K562 (cell line): Measurements from ENCODE around the gene TIMM10. TPM values are rescaled to one million over a fixed set of nuclear protein-coding genes. Genes with fewer than 3 reads are reported as not detected.

ENCODE experiments used
- BCLAF1 ChIP-seq, 2 experiments: fragments of 450-650 bp in 1 of 2; IDR thresholded peaks; 2 replicates each; pipeline ENCODE4 v1.6.1; 2011 to 2017; ENCODE audit warnings: low read depth in 2 of 2, antibody characterized with exemption in 1 of 2, borderline replicate concordance in 1 of 2, low read length in 1 of 2, mild to moderate bottlenecking in 1 of 2, mixed read lengths in 1 of 2; ENCODE audit not compliant: control insufficient read depth in 1 of 2
- CEBPB ChIP-seq: fragments of 450-650 bp; IDR thresholded peaks from 2 replicates; pipeline ENCODE4 v1.6.1; 2016; ENCODE audit warnings: missing genetic modification characterization, missing compliant biosample characterization
- CEBPZ ChIP-seq: fragments of 150-350 bp; IDR thresholded peaks from 2 replicates; pipeline ENCODE4 v1.6.1; 2014; ENCODE audit warnings: low read depth, mild to moderate bottlenecking, low read length, borderline replicate concordance
- CXXC5 ChIP-seq: fragments of 250-450 bp; sonication (Bioruptor Pico); IDR thresholded peaks from 2 replicates; pipeline ENCODE4 v1.8.0; 2022; ENCODE audit warnings: inconsistent platforms, mild to moderate bottlenecking, moderate library complexity
- DLX4 ChIP-seq: fragments of 250-450 bp; sonication (Bioruptor Pico); IDR thresholded peaks from 2 replicates; pipeline ENCODE4 v1.6.1; 2021; ENCODE audit warnings: mild to moderate bottlenecking
- ELF4 ChIP-seq: fragments of 450-650 bp; formaldehyde crosslinking; IDR thresholded peaks from 2 replicates; pipeline ENCODE4 v1.4.0; 2022; ENCODE audit warnings: missing genetic modification characterization
- GABPA ChIP-seq: fragments of 200-800 bp; sonication (Bioruptor generic); conservative IDR thresholded peaks from 2 replicates; pipeline ENCODE4 v1.6.1; 2016; ENCODE audit warnings: low read depth, missing genetic modification characterization, missing compliant biosample characterization
- HDAC2 ChIP-seq: fragments of 450-650 bp; IDR thresholded peaks from 2 replicates; pipeline ENCODE4 v1.6.1; 2016; ENCODE audit warnings: mild to moderate bottlenecking
- IRF9 ChIP-seq: fragments of 450-650 bp; IDR thresholded peaks from 2 replicates; pipeline ENCODE4 v1.6.1; 2016; ENCODE audit warnings: missing biosample characterization, missing genetic modification characterization
- NR2C2 ChIP-seq, 2 experiments: fragments of 200-800 bp in 1 of 2; sonication (Bioruptor generic) in 1 of 2; sonication (generic) in 1 of 2; formaldehyde crosslinking in 1 of 2; IDR thresholded peaks; 2 replicates each; pipeline versions ENCODE4 v1.6.1 to v1.8.0; 2016 to 2022; ENCODE audit warnings: mild to moderate bottlenecking in 1 of 2, missing compliant biosample characterization in 1 of 2, missing genetic modification characterization in 1 of 2, missing genetic modification reagents in 1 of 2
- POLR2AphosphoS2 ChIP-seq: IDR thresholded peaks from 2 replicates; pipeline ENCODE4 v1.6.1; 2012; ENCODE audit warnings: low read length, improper control_type of control experiment
- STAT5B ChIP-seq: fragments of 250-450 bp; sonication (Bioruptor Pico); IDR thresholded peaks from 2 replicates; pipeline ENCODE4 v1.8.0; 2021; ENCODE audit warnings: mild to moderate bottlenecking, inconsistent platforms
- TRIM24 ChIP-seq, 2 experiments: fragments of 450-650 bp; IDR thresholded peaks; 2 replicates each; pipeline ENCODE4 v1.6.1; 2016
- ZNF398 ChIP-seq: fragments of 250-450 bp; sonication (Bioruptor Pico); IDR thresholded peaks from 2 replicates; pipeline ENCODE4 v1.8.0; 2021; ENCODE audit warnings: moderate library complexity, mild to moderate bottlenecking, inconsistent platforms
- ZNF589 ChIP-seq: fragments of 200-800 bp; sonication (Bioruptor generic); IDR thresholded peaks from 2 replicates; pipeline ENCODE4 v1.6.1; 2016; ENCODE audit warnings: low read depth, missing genetic modification characterization, missing compliant biosample characterization
- polyA plus RNA-seq, 8 experiments: library from polyadenylated mRNA; depleted of rRNA in 4 of 8; stranded (reverse) in 5 of 8; unstranded in 3 of 8; fragments of >200 nt; fragmentation: Nextera tagmentation in 2 of 8; fragmentation: Illumina TruSeq in 1 of 8; extraction: Ambion mirVana in 2 of 8; extraction: Trizol in 1 of 8; gene quantifications; 2 replicates each; pipeline versions ENCODE4 v1.2.1 to v1.2.3, GENCODE V29; 2011 to 2014; ENCODE audit warnings: inconsistent platforms in 1 of 8, missing spikeins in 1 of 8
- total RNA-seq, 7 experiments: library from RNA; depleted of rRNA in 6 of 7; stranded (reverse); fragments of >200 nt in 6 of 7; fragmentation: Illumina TruSeq in 2 of 7; extraction: Trizol in 2 of 7; gene quantifications; 2 replicates each; pipeline versions ENCODE4 v1.2.1 to v1.2.3, GENCODE V29; 2011 to 2021; ENCODE audit warnings: low replicate concordance in 1 of 7

The TIMM10 gene
- total and polyA plus RNA-seq, 9 of the 15 experiments (the other 6 are each of a cell fraction or from before 2014, with no cell fraction given) = 109 to 553 (median 172) TPM

- TF ChIP-seq BCLAF1 (IDR thresholded peaks at IDR 0.05; ENCODE audit: borderline replicate concordance in 1 of 2, control insufficient read depth in 1 of 2, low read depth in 2 of 2, low read length in 1 of 2) (no peak), DLX4 (CRISPR knock-in tag) (no peak), IRF9 (tag) (peak; percentile 82), ELF4 (0 out of 2 replicates have a peak, but pooled peaks have one; percentile 22), CXXC5 (peak; percentile 74), NR2C2 (CRISPR knock-in tag; IDR thresholded peaks at IDR 0.05) (no peak), NR2C2 (tag; IDR thresholded peaks at IDR 0.05) (peak; percentile 48; the same call in 1 of the 2 replicates), CEBPZ (no peak), STAT5B (no peak), TRIM24 (IDR thresholded peaks at IDR 0.05) (peak in 1 of 2 experiments; percentile 41; a peak in 1 of 4 replicates), HDAC2 (0 out of 2 replicates have a peak, but pooled peaks have one; percentile 37), POLR2AphosphoS2 (no peak), CEBPB (tag) (peak; percentile 73), ZNF398 (0 out of 2 replicates have a peak, but pooled peaks have one; percentile 5), ZNF589 (CRISPR knock-in tag) (no peak; the same call in none of the 2 replicates), GABPA (peak; percentile 29; the same call in 1 of the 2 replicates)
Observed at GRCh38 chr11:57493507-57494503, 36.7 kb downstream of the TIMM10 start (continued).
